HS-27A (cell line): ENCODE data around the gene STAT3.
"Not testable (repeated sequence)": the region's sequence is repeated elsewhere in the genome, so short reads cannot be mapped to it uniquely, and the experiment has no call there.

ENCODE experiments used
- DNase-seq: peaks from one replicate; pipeline ENCODE4 v3.0.0-alpha.2; 2012; ENCODE audit warnings: low read depth, missing footprints

Gene STAT3

GRCh38 chr17:42380935-42381334 lies 7.3 kb downstream of the STAT3 start:
- DNase-seq, result no peak

- DNase-seq, result no peak
Observed at GRCh38 chr17:42378959-42379594, 9.2 kb downstream of the STAT3 start.

DNA sequence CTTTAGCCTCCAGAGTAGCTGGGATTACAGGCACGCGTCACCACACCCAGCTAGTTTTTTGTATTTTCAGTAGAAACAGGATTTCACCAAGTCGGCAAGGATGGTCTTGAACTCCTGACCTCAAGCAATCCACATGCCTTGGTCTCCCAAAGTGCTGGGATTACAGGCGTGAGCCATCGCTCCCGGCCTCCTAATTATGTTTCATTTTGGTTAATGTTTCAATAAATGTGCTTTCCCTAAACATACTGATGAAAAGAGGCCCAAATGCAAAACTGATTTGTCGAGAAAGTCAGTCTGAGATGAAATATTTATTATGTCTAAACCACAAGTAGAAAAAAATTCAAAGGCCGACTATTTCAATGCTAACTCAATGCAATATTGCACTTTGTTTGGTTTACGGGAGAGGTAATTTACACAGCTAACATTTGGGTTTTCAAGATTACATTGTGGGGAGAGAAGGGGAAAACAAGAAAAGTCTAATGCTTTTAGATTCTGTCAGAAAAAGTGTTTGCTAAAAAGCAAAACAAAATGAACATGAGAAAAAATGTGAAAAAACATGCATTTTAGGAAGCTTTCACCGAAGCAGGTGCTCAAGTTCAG lies 9.8 kb downstream of the STAT3 start:
- no peak for DNase-seq

- DNase-seq, result no peak
Observed at GRCh38 chr17:42373896-42374295, 14.3 kb downstream of the STAT3 start.

GRCh38 chr17:42372142-42372541 lies 16.1 kb downstream of the STAT3 start:
- no peak for DNase-seq

DNA sequence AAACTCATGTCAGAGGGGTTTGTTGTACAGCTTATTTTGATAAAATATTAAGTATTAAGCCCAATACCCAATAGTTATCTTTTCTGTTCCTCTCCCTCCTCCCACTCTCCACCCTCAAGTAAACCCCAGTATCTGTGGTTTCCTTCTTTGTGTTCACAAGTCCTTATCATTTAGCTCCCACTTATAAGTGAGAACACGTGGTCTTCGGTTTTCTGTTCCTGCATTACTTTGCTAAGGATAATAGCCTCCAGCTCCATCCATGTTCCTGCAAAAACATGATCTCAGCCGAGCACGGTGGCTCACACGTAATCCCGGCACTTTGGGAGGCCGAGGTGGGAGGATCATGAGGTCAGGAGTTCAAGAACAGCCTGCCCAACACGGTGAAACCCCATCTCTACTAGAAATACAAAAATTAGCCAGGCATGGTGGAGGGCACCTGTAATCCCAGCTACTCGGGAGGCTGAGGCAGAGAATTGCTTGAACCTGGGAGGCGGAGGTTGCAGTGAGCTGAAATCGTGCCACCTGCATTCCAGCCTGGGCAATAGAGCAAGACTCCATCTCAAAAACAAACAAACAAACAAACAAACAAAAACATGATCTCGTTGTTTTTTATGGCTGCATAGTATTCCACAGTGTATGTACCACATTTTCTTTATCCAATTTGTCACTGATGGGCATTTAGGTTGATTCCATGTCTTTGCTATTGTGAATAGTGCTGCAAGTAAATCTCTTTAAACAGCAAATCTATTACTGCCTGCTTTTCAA lies 19.3 kb downstream of the STAT3 start:
- DNase-seq, result not testable (repeated sequence)

DNA sequence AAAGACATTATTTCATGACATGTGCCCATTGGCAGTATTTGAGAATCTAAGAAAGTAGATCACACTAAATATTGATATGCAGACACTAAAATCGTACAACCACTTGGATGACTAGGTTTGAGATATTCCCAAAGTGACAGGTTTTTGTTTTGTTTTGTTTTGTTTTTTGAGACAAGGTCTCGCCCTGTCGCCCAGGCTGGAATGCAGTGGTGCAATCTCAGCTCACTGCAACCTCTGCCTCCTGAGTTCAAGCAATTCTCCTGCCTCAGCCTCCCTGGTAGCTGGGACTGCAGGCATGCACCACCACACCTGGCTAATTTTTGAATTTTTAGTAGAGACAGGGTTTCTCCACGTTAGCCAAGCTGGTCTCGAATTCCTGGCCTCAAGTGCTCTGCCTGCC lies 19.9 kb downstream of the STAT3 start:
- DNase-seq, result not testable (repeated sequence)

DNA sequence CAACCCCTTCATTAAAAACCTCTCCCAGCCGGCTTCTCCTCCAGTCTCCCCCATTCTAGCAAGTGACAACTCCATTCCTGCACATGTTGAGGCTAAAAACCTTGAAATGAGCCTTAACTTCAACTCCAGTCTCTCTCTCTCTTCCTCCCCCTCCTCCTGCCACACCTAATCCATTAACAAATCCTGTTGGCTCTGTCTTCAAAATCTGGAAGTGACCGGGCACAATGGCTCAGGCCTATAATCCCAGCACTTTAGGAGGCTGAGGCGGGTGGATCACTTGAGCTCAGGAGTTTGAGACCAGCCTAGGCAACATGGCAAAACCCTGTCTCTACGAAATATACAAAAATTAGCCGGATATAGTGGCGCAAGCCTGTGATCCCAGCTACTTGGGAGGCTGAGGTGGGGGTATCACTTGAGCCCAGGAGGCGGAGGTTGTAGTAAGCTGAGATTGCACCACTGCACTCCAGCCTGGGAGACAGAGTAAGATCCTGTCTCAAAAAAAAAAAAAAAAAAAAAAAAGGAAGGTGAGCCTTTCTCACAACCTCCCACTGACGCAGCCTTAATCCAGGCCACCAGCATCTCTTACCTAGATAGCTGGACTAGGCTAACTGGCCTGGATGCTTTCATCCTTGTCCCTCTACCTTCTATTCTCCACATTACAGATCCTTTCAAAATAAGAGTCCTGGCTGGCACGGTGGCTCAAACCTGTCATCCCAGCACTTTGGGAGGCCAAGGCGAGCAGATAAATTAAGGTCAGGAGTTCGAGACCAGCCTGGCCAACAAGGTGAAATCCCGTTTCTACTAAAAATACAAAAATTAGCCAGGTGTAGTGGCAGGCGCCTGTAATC lies 21.8 kb downstream of the STAT3 start:
- DNase-seq, result not testable (repeated sequence)

DNA sequence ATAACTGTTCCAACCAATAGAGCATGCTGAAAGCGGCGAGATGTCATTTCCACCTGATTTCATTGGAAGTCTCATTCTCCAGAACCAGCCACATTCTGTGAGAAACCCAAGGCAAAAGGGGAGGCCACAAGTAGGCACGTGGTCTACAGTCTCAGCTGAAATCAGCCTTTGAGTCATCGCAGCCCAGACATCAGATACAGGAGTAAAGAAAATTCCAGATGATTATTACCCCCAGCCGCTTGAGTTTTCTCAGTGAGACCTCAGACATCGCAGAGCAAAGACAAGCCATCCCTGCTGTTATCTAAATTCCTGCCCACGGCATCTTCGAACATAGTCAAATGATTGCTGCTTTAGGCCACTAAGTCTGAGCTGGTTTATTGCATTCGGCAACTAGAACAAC lies 23.1 kb downstream of the STAT3 start:
- no peak for DNase-seq

- no peak for DNase-seq
Observed at GRCh38 chr17:42363767-42364585, 24.3 kb downstream of the STAT3 start.

- DNase-seq, result no peak
Observed at GRCh38 chr17:42363231-42363630, 25.0 kb downstream of the STAT3 start.

DNA sequence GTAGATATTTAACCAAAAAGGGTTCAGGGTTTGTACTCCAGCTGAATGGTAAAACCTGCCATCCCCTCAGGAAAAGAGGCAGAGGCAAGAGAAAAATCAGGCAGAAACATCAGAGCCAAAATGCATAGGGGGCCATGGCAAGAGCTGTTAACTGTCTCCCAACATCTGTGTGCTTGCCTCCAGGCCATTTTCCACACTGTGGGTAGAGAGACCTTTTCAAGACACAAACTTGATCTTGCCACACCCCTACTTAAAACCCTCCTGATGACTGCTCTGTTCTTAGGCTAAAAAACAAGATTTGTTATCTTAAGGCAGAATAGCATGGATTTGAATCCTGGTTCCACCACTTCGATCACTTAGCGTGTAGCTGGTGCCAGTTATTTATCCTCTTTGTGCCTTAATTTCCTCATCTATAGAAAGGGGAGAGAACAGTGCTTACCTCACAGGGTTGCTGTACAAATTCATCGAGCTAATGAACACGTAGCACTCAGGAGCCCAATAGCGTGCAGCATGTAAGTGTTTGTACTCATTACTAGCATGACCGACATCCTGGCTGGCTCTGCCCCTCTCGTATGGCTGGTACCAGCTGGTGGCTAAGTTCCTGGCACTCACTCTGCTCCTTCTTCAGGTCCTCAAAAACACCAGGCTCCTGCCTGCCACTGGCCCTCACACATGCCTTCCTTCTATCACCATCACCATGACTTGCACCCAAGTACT lies 25.8 kb downstream of the STAT3 start:
- DNase-seq, result no peak

- DNase-seq, result no peak
Observed at GRCh38 chr17:42361781-42362186, 26.5 kb downstream of the STAT3 start.

- not testable (repeated sequence) for DNase-seq
Observed at GRCh38 chr17:42360388-42360787, 27.9 kb downstream of the STAT3 start.

GRCh38 chr17:42359133-42359532 lies 29.1 kb downstream of the STAT3 start:
- no peak for DNase-seq

GRCh38 chr17:42358434-42358833 lies 29.8 kb downstream of the STAT3 start:
- DNase-seq, result no peak

DNA sequence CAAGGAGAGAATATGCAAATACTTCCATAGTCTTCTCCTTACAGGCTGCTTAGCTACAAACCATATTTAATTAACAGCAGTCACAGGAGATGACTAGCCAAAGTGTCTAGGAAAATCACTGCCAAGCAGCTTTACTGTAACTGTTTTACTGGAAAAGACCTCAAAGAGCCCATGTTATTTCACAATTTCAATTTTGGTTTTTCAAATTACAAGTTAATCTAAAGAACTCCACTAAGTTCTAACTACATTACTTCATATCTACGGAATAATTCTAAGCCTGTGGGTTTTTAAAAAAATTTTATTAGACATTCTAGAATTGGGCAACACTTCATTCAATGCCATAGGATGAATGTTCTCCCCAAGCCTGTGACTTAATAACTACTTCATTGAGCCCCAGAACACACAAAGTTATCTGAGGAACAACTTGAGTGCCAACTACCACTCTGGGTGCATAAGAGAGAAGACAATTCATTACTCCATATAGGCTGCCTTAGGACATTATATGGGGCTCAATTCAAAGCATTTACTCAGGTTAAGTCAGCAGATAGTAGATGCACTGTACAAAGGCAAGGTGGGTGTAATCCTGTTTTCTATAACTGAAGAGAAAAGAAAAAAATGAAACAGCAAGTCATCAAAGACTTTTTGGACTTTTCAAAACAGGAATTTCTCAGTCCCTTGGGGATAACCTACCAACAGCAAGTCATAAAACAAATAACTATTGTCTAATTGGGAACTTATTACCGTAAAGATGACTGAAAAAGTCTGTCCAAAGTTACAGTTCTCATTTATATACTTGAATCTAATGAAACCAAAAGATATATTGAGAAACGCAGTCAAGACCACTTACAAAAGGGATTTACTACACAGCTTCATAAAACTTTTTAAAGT lies 33.0 kb downstream of the STAT3 start:
- no peak for DNase-seq

DNA sequence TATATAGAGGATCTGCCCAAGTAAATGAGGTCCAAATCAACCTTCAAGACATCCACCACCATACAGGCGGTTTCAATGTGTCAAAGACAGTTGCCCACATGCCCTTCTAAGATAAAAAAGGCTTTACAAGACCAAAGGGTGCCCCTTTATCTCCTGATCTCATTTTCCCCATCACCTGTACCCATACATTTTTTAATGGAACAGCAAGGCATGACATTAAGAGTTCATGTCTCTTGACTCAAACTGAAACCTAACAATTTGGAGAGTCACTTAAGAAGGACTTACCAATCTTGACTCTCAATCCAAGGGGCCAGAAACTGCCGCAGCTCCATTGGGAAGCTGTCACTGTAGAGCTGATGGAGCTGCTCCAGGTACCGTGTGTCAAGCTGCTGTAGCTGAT lies 40.1 kb downstream of the STAT3 start:
- no peak for DNase-seq

DNA sequence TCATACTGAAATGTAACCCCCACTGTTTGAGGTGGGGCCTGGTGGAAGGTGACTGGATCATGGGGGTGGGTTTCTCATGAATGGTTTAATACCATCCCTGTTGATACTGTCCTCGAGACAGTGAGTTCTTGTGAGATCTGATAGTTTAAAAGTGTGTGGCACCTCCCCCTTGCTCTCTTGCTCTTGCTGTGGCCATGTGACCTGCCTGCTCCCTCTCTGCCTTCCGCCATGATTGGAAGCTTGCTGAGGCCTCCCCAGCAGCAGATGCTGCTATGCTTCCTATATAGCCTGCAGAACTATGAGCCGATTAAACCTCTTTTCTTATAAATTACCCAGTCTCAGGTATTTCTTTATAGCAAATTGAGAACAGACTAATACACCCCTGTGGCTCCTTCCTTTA lies 40.6 kb downstream of the STAT3 start:
- no peak for DNase-seq

GRCh38 chr17:42347198-42347597 lies 41.0 kb downstream of the STAT3 start:
- DNase-seq, result peak; percentile 26
